ENCODE results near the gene RFXANK.
"Not testable (repeated sequence)": the region's sequence is repeated elsewhere in the genome, so short reads cannot be mapped to it uniquely, and the experiment has no call there.

RFXANK gene

GRCh38 chr19:19192078-19192882 is at the start of gene RFXANK, which contains the start of gene BORCS8:
RFXANK (plus strand) TSS chr19:19192258; CDS start chr19:19193947, 1,689 bp downstream.
BORCS8 (minus strand) TSS chr19:19192152; CDS start chr19:19192117, 35 bp downstream.
- DNase-seq (ENCODE audit: low spot score), result peak; percentile 100

- DNase-seq (ENCODE audit: low spot score), result no peak
These were observed 49.7 kb upstream of the RFXANK start for GRCh38 chr19:19142347-19142746.

DNA sequence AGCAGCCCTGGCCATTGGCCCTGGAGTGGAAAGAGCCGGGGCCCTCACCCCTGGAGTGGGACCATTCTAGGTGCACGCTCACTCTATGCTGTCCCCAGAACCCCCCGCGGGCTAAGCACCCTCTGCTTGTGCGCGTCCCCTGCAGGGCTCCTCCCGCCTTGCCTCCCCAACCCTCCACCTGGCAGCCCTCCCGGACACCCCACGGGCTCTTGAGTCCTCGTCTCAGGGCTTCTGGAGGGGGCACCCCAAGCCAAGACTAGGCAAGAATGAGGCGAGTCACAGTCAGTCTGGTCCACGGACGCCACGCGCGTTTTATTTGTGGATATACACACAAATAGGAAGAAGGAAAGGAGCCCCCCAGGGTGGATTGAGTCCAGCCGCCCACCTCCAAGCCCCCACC is 46.8 kb upstream of the RFXANK start:
- DNase-seq (ENCODE audit: low spot score), result no peak

DNA sequence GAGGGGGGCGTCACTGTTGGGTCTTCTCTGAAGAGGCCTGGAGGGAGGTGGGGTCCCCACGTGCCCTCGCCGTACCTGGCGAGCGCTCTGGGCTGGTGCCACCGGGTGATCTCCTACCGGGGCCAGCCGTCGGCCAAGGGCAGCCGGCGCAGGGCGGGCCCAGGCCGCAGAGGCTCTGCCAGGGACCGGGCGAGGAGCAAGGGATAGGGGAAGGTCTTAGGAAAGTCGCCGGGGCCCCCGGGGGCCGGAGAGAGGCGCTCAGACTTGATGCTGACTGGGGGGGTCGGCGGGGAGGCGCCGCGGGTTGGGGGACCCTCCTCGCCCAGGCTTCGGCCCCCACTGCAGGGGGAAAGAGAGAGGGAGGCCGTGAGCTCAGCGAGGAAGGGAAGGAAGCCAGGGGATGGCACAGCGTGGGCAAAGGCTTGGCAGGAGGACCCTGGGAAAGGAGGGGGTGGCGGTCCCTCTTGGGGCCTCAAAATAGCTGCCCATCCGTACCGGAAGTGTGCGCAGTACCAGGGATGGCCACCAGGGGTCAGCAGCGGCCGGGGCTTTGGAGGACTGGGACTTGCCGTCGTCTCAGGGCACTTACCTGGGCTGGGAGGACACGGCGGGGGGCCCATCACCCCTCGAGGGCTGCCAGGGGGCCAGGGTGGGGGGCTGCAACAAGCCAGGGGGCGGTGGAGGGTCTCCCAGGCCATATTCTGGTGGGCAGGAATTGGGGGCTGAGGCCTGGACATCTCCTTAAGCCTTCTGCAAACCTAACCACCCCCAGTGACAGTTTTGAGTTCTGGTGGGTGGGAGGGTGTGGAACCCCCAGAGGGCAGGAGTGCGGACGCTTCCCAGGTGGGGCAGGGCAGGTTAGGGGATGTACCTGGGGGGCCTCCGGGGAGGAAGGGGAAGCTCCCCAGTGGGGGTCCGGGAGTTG is 46.1 kb upstream of the RFXANK start:
- DNase-seq (ENCODE audit: low spot score), result peak; percentile 78

DNA sequence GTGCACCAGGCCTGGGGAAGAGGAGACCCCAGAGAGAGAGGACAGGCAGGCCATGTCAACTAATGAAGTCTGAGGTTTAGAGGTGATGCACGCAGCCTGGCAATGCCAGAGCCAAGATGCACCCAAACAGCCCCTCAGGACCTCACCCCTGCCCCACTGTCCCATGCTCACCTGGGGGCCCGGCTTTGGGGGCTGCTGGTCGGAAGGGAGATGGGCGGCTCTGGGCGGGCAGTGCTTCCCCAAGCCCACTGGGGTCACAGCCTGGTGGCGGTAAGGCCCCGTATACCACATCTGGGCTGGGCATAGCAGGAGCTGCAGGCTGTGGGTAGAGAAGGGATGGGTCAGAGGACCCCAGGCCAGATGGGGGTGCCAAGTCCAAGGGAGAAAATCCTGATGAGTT is 45.2 kb upstream of the RFXANK start:
- no peak for DNase-seq (ENCODE audit: low spot score)

DNA sequence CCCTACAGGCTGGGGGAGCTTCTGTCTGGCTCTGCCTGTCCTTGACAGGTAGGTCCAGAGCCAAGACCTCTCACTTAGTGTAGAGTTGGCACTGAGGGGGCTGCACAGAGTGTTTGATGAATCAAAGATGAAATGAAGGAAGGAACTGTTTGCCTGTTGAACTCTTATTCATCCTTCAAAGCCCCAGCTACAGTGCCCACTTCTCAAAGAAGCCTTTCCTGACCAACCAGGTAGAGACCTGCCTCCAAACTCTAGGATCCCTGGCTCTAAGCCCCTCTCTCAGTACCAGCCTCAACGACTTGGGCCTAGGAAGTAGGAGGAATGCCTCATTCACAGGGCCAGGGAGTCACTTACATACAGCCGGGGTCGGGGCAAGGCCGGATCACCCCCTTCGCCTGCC is 44.7 kb upstream of the RFXANK start:
- DNase-seq (ENCODE audit: low spot score), result no peak

DNA sequence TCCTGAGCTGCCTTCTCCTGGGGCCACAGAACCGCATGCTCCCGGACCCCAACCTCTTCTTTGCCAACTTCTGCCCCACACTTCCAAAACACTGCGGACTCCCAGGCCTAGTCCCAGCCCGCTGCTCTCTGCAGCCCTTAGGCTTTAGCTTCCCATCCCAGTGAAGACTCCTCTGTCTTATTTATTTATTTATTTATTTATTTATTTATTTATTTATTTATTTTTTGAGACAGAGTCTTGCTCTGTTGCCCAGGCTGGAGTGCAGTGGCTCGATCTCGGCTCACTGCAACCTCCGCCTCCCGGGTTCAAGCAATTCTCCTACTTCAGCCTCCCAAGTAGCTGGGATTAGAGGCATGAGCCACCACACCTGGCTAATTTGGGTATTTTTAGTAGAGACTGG is 43.6 kb upstream of the RFXANK start:
- not testable (repeated sequence) for DNase-seq (ENCODE audit: low spot score)

GRCh38 chr19:19149435-19149834 is 42.6 kb upstream of the RFXANK start:
- DNase-seq (ENCODE audit: low spot score), result no peak

GRCh38 chr19:19151418-19151817 is 40.6 kb upstream of the RFXANK start:
- DNase-seq (ENCODE audit: low spot score), result no peak

DNA sequence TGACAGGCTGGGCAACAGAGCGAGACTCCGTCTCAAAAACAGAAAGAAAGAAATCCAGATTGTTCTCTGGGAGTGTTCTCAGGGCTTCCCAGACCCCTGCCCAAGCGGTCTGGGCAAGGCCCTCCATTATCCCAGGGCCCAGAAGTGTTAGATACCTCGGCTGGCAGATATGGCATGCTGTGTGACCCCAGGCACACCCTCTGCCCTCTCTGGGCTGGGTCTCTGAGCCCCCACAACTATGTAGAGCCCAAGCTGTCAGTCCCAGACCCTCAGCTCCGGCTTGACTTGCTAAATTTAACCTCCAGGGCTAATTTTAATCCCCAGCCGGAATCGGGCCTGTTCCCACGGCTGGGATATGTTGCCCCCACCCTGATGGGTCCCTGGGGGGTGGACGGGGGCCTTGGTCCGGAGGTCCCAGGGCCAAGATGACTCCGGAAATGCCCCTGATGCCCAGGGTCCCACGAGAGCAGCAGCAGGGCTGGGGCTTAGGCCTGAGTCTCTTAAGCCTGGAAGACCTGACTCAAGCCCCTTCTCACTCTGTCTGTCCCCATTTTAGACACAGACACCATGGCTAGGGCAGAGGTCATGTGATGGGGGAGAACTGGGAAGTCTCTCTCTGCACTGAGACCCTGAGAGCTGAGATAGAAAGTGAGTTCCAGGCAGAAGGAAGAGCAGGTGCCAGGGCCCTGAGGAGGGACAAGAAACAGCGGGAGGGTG is 39.2 kb upstream of the RFXANK start:
- no peak for DNase-seq (ENCODE audit: low spot score)

- DNase-seq (ENCODE audit: low spot score), result no peak
These were observed 37.1 kb upstream of the RFXANK start for GRCh38 chr19:19154768-19155494.

- no peak for DNase-seq (ENCODE audit: low spot score)
These were observed 36.4 kb upstream of the RFXANK start for GRCh38 chr19:19155495-19156219.

DNA sequence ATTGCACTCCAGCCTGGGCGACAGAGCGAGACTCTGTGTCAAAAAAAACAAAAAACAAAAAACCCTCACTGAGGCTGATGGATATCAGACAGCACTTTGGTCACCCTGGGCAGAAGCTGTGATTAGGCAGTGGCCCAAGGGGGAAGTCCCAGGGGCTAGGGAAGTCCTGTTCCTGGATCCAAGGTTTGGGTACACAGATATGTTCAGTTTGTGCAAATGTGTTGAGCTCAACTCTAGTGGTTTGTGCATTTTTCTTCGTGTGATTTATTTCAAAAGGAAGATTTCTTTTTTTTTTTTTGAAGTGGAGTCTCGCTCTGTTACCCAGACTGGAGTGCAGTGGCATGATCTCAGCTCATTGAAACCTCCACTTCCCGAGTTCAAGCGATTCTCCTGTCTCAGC is 34.2 kb upstream of the RFXANK start:
- DNase-seq (ENCODE audit: low spot score), result no peak

DNA sequence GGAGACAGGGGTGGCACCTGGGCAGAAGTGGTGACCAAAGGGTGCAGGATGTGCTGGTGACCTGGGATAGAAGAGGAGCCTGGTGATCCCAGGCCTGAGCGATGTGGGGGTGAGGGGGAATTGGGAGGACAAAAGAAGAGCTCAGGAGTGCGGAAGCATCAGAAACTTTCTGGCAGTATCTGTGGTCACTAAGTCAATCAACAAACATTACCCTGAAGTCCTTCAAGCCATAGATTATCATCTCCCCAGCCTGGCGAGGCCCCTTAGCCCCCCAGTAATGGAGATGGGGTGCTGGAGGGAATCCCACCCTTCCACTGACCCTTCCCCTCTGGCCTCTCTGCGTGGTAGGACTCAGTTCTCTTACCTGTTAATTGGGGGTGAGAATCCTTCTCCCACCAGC is 32.5 kb upstream of the RFXANK start:
- DNase-seq (ENCODE audit: low spot score), result no peak

DNA sequence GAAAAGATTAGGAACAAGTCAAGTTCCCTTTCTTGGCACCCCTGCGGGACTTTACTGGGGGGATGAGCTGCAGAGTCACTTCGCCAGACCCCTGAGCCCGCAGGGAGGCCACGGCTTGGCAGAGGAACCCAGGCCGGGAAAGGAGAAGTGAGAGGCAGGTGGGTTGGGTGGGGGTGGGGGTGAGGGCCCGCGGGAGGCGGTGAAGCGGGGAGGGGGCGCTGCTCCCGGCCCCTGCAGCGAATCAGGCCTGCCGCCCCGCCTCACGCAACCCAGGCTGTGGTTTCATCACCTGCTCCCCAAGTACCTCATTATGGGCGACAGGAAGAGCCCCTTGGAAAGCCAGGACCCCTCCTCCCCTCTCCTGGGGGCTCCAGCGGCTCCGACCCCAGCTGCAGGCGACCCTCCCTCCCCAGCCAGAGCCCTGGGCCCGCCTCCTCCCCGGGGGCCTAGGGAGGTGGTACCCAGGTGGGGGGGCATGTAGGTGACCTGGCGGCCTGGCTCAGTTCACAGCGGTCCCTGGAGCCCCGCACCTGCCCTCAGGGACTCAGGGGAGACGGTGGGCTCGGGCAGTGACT is 31.5 kb upstream of the RFXANK start:
- no peak for DNase-seq (ENCODE audit: low spot score)

DNA sequence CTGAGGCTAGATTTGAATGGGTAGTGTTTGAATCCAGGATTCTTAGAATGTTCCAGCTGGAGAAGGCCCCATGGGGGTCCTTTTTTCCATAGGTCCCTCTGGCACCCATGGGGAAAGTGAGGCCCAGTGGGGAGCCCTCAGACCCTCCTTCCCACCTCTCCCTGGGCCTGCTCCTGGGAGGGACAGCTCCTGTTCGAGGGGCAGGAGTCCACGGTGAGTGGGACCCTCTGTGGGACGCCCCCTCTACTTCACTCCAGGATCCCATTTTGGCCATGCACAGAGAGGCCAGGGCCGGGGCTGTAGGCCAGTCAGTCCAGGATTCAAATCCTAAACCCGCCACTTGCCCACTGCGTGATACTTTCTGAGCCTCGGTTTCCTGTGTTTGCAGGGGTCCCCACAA is 29.6 kb upstream of the RFXANK start:
- DNase-seq (ENCODE audit: low spot score), result no peak

DNA sequence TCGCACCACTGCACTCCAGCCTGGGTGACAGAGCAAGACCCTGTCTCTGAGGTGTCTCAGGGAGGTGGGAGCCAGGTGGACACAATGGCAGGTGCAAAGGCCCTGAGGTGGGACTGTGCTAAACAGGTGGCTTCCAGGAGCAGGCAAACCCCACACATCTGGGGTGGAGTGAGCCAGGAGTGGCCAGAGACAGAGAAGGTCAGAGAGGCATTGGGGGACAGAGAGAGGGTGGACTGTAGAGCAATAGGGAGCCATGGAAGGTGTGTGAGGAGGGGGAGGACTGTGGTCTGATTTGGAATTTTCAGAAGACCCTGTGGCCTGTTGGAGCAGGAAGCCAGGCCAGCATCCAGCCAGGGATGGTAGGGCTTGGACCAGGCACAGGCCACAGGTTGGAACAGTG is 26.7 kb upstream of the RFXANK start:
- DNase-seq (ENCODE audit: low spot score), result no peak

GRCh38 chr19:19167612-19168011 is 24.4 kb upstream of the RFXANK start:
- DNase-seq (ENCODE audit: low spot score), result no peak

- no peak for DNase-seq (ENCODE audit: low spot score)
These were observed 22.6 kb upstream of the RFXANK start for GRCh38 chr19:19169236-19170052.

All from AG08395 (cell line).